ENCODE measurements around the gene NEK7.
A peak's percentile ranks its signal among the peaks of the same experiment; 100 is the strongest.

Gene NEK7

GRCh38 chr1:198291036-198291435, 134.2 kb downstream of the NEK7 start:
- peaks cover 6% of the 10 kb centered on the region for H3K4me1 ChIP-seq
- H3K27me3 ChIP-seq = no peaks in the 10 kb centered on the region
- H3K36me3 ChIP-seq = no peaks in the 10 kb centered on the region
- H3K4me3 ChIP-seq (ENCODE audit: low read depth, low read length) = no peak overlapping the region
- DNase-seq = no peak
- H3K9me3 ChIP-seq = no peaks in the 10 kb centered on the region
- TF ChIP-seq CTCF (IDR thresholded peaks at IDR 0.05; ENCODE audit: low read depth, low read length) = no peak

DNA sequence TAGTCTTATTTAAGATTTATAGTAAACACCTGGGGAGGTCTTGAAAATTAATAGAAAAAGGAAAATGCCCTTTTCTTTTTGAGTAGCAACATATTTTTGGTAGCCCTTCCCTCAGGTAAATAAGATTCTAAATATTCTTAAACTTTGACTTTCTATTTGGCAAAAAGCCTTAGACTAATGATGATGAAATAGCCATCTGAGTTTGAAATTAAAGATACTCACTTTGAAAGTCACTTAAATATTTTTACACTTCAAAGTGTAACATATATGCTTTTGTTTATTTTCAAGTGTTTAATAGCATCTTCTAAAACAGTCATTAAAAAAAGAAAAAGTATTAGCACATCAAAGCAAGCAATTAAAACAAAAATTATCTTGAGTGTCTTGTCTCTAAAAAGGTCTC, 135.1 kb downstream of the NEK7 start:
- no peak for DNase-seq
- H3K4me3 ChIP-seq (ENCODE audit: low read depth, low read length) = no peak overlapping the region
- no peaks in the 10 kb centered on the region for H3K27me3 ChIP-seq
- no peaks in the 10 kb centered on the region for H3K36me3 ChIP-seq
- TF ChIP-seq CTCF (IDR thresholded peaks at IDR 0.05; ENCODE audit: low read depth, low read length) = no peak
- H3K9me3 ChIP-seq = no peaks in the 10 kb centered on the region
- H3K4me1 ChIP-seq = peaks cover 11% of the 10 kb centered on the region

DNA sequence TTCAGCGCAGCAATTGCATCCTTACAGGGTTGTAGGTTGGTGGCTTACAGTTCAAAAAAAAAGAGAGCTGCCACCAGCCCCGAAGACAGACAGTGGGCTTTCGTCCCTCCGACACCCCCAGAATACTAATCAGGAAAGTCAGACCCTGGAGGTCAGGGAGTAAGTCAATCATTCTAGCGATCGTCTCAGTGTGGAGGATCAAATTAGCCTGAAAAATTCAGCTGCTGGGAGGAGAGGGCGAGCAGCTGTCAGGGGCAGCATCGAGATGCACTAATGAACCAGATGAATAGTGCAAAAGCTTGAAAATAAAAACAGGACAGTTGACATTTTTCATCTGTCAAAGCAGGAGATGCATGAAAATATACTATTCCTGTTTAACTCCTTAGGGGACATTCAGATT, 138.4 kb downstream of the NEK7 start:
- H3K4me3 ChIP-seq (ENCODE audit: low read depth, low read length) = no peak overlapping the region
- H3K4me1 ChIP-seq = peaks cover 16% of the 10 kb centered on the region
- no peaks in the 10 kb centered on the region for H3K36me3 ChIP-seq
- H3K9me3 ChIP-seq = no peaks in the 10 kb centered on the region
- no peak for DNase-seq
- H3K27me3 ChIP-seq = no peaks in the 10 kb centered on the region
- no peak for TF ChIP-seq CTCF (IDR thresholded peaks at IDR 0.05; ENCODE audit: low read depth, low read length)

DNA sequence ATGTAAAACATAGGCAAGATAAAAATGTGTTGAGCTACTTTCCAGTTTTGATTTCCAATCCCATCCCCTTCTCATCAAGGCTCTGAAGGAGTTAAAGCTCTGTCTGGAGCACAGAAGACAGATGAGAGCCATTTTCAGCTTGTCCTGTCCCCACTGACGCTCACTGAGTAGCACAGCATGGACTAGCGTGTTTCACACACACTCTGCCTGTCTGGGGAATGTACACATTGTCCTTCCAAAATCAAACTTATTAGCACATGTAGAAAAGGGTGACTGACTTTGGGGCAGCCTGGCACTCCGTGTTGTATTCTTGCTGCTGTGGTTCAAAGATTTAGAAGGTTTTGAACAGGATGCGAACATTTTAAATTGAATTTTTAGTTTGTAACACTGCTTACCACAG, 139.2 kb downstream of the NEK7 start:
- Histone ChIP-seq H3K27me3 (no peaks in the 10 kb centered on the region), H3K36me3 (no peaks in the 10 kb centered on the region), H3K4me1 (peaks cover 14% of the 10 kb centered on the region), H3K9me3 (no peaks in the 10 kb centered on the region), H3K4me3 (ENCODE audit: low read depth, low read length) (no peak overlapping the region)
- DNase-seq = peak; percentile 13
- no peak for TF ChIP-seq CTCF (IDR thresholded peaks at IDR 0.05; ENCODE audit: low read depth, low read length)

GRCh38 chr1:198297281-198297680, 140.5 kb downstream of the NEK7 start:
- no peak for TF ChIP-seq CTCF (IDR thresholded peaks at IDR 0.05; ENCODE audit: low read depth, low read length)
- H3K36me3 ChIP-seq = no peaks in the 10 kb centered on the region
- H3K4me1 ChIP-seq = peaks cover 12% of the 10 kb centered on the region
- H3K27me3 ChIP-seq = no peaks in the 10 kb centered on the region
- H3K4me3 ChIP-seq (ENCODE audit: low read depth, low read length) = no peak overlapping the region
- H3K9me3 ChIP-seq = no peaks in the 10 kb centered on the region
- DNase-seq = no peak

- peak; percentile 20 for DNase-seq
- TF ChIP-seq CTCF (IDR thresholded peaks at IDR 0.05; ENCODE audit: low read depth, low read length) = no peak
- no peak overlapping the region for H3K4me3 ChIP-seq (ENCODE audit: low read depth, low read length)
- no peaks in the 10 kb centered on the region for H3K27me3 ChIP-seq
- H3K4me1 ChIP-seq = peaks cover 12% of the 10 kb centered on the region
- H3K9me3 ChIP-seq = no peaks in the 10 kb centered on the region
- no peaks in the 10 kb centered on the region for H3K36me3 ChIP-seq
These were observed 141.8 kb downstream of the NEK7 start for GRCh38 chr1:198298640-198299039.

All from BE2C (cell line).